GM12874 (cell line): ENCODE data around the gene STAG1.

Source experiments
- CTCF ChIP-seq: IDR thresholded peaks from 2 replicates; pipeline ENCODE4 v1.5.1; 2011; ENCODE audit warnings: low read depth, mild to moderate bottlenecking, control low read depth, low read length, moderate library complexity; ENCODE audit not compliant: insufficient read depth

Gene STAG1

DNA sequence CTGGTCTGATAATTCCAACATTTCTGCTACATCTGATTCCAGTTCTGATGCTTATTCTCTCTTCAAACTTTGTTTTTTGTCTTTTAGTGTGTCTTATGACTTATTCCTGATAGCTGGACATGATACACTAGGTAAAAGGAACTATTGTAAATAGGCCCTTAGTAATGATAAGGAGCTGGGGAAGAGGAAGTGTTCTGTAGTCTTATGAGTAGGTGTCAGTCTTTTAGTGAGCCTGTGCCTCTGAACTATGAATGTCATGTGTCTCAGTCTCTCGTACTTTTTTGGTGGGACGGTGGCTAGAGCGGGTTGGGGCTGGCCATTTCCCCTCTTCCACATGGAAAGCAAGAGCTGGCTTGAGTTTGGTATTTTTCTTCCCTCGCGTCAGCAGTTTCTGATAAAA lies 460.9 kb downstream of the STAG1 start:
- TF ChIP-seq CTCF = no peak
